Measurements from ENCODE around the gene TGM3. TPM values are rescaled to one million over a fixed set of nuclear protein-coding genes. Genes with fewer than 3 reads are reported as not detected.

The TGM3 gene
- total RNA-seq, 6 donors from 2014 or later = 0.33 to 1.0 (median 0.46) TPM; not detected in 1

DNA sequence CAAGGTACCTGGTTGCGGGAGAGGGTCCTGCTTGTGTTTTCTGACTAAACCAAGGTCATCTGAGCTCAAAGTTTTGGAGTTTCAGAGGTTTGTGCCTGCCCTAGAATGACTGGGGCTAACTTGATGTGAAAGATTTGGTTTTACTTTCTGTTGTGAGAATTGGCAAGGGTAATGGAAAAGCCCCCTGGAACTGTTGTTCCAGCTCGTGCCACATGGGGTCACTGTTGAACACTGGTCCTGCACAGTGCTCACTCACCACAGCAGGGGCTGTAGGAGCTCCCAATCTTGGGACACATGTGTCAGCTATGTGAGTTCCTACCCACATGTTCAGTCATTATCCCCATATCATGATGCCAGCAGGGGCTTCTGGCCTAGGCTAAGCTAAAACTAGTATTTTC, 91.4 kb downstream of the TGM3 start:
- no peak for DNase-seq
- Histone ChIP-seq H3K36me3 (no peaks in the 10 kb centered on the region), H3K27ac (no peak overlapping the region), H3K4me3 (no peak overlapping the region), H3K9me3 (peaks cover 0 to 16% (median 7%) of the 10 kb centered on the region in 4 donors), H3K4me1 (no peaks in the 10 kb centered on the region), H3K27me3 (no peaks in the 10 kb centered on the region)
- TF ChIP-seq, protein P1, sequence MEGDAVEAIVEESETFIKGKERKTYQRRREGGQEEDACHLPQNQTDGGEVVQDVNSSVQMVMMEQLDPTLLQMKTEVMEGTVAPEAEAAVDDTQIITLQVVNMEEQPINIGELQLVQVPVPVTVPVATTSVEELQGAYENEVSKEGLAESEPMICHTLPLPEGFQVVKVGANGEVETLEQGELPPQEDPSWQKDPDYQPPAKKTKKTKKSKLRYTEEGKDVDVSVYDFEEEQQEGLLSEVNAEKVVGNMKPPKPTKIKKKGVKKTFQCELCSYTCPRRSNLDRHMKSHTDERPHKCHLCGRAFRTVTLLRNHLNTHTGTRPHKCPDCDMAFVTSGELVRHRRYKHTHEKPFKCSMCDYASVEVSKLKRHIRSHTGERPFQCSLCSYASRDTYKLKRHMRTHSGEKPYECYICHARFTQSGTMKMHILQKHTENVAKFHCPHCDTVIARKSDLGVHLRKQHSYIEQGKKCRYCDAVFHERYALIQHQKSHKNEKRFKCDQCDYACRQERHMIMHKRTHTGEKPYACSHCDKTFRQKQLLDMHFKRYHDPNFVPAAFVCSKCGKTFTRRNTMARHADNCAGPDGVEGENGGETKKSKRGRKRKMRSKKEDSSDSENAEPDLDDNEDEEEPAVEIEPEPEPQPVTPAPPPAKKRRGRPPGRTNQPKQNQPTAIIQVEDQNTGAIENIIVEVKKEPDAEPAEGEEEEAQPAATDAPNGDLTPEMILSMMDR (IDR thresholded peaks at IDR 0.05) = peak in 2 of 6 experiments; percentile 9 to 37
- TF ChIP-seq POLR2AphosphoS5 (IDR thresholded peaks at IDR 0.05) = no peak
- TF ChIP-seq POLR2A (IDR thresholded peaks at IDR 0.05) = no peak
- no peak for ATAC-seq (ENCODE audit: low FRiP score in 2 of 2)
- WGBS, 2 donors = 40 to 71% methylated on average over 1 to 2 of the region's 2 CpGs

DNA sequence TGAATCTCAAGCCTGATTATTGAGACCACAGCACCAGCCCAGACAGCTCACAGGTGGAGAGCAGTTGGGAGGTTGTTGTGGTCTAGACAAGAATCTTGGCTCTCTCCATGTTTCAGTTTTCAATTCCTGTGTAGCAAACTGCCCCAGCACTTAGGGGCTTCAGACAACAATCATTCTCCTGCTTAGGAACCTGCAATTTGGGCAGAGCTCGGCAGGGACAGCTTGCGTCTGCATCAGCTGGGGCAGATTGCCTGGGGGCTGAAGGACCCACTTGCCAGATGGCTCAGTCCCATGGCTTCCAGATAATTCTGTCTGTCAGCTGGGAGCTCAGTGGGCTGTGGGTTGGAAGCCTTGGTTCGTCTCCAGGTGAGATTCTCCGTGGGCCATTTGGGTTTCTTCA, 91.8 kb downstream of the TGM3 start:
- H3K27me3 ChIP-seq = no peaks in the 10 kb centered on the region
- H3K27ac ChIP-seq = no peak overlapping the region
- H3K9me3 ChIP-seq = peaks cover 0 to 16% (median 7%) of the 10 kb centered on the region in 4 donors
- no peak for ATAC-seq (ENCODE audit: low FRiP score in 2 of 2)
- TF ChIP-seq EP300 (IDR thresholded peaks at IDR 0.05) = no peak
- no peak for TF ChIP-seq POLR2AphosphoS5 (IDR thresholded peaks at IDR 0.05)
- no peak overlapping the region for H3K4me3 ChIP-seq
- no peaks in the 10 kb centered on the region for H3K4me1 ChIP-seq
- DNase-seq = no peak
- WGBS, 2 donors = 71 to 98% methylated on average over 2 to 4 of the region's 4 CpGs
- H3K36me3 ChIP-seq = no peaks in the 10 kb centered on the region

Other genes with a start within 250 kb of the TGM3 start
- gene STK35, start 194.2 kb upstream of the TGM3 start, total RNA-seq = 10 to 100 TPM; 14.4 to 36.0 (median 22.5) TPM
- not detected for gene TGM6, start 84.9 kb downstream of the TGM3 start, total RNA-seq
- 100 to 1,000 TPM in 5 of 6 donors, 10 to 100 TPM in 1; 54.5 to 216 (median 123) TPM for gene SNRPB, start 174.8 kb downstream of the TGM3 start, total RNA-seq
- 10 to 100 TPM in 1 of 6 donors, 1 to 10 TPM in 5; 8.4 to 13.3 (median 8.9) TPM for gene ZNF343, start 212.9 kb downstream of the TGM3 start, total RNA-seq
- gene TMC2, start 240.6 kb downstream of the TGM3 start, total RNA-seq = under 1 TPM in 4 of 6 donors, not detected in 2; 0.22 to 0.57 (median 0.41) TPM